ENCODE data around the gene SPAG6. TPM values are rescaled to one million over a fixed set of nuclear protein-coding genes. Genes with fewer than 3 reads are reported as not detected.
A peak's percentile ranks its signal among the peaks of the same experiment; 100 is the strongest.

Gene SPAG6
- total RNA-seq, 4 donors from 2014 or later: not detected

DNA sequence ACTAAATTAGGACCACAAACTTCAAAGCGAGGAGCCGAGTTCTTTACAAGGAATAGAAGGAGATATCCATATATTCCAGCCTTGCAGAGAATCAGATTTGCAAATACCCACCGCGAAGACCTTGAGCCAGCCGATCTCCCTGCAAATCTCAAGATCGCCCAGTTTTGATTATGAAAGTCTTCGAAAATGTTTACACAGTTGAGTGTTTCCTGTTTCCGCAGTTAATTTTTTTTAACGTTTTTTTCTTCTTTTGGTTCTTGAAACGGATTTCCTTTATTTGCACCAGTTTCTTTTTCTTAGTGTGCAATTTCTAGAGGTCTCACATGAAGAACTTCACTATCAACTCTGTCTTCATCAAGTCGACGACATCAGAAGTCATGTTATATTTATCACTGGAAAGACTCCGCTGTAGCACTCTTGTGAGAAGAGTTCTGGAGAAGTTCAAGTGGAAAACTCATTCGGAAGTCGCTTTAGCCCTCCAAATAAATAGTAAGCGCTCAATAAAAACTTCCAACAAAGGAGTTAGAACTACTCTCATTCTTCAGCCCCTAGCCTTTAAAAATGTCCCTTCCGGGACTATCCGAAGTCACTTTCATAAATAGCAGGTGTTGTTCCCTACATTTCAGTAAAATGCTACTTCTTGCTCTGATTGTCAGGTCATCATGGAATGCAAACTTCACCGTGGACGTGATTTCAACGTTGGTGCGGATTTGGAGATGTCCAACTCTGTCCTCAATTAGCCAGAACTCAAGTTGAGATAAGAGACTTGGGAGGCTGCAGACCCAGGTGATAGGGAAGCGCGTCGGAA is 11.9 kb upstream of the SPAG6 start:
- H3K27ac ChIP-seq: no peak overlapping the region
- H3K4me1 ChIP-seq: peaks cover 0 to 34% (median 27%) of the 10 kb centered on the region in 4 donors
- DNase-seq (ENCODE audit: low spot score in 2 of 2): no peak
- peaks cover 16 to 42% of the 10 kb centered on the region in 2 donors for H3K27me3 ChIP-seq
- 60% methylated on average over 25 of the region's 25 CpGs for WGBS, 2 donors
- H3K36me3 ChIP-seq: peaks cover 0 to 25% (median 5%) of the 10 kb centered on the region in 3 donors
- no peak for TF ChIP-seq POLR2A (IDR thresholded peaks at IDR 0.05)
- TF ChIP-seq EP300 (IDR thresholded peaks at IDR 0.05): no peak
- TF ChIP-seq, protein P1, sequence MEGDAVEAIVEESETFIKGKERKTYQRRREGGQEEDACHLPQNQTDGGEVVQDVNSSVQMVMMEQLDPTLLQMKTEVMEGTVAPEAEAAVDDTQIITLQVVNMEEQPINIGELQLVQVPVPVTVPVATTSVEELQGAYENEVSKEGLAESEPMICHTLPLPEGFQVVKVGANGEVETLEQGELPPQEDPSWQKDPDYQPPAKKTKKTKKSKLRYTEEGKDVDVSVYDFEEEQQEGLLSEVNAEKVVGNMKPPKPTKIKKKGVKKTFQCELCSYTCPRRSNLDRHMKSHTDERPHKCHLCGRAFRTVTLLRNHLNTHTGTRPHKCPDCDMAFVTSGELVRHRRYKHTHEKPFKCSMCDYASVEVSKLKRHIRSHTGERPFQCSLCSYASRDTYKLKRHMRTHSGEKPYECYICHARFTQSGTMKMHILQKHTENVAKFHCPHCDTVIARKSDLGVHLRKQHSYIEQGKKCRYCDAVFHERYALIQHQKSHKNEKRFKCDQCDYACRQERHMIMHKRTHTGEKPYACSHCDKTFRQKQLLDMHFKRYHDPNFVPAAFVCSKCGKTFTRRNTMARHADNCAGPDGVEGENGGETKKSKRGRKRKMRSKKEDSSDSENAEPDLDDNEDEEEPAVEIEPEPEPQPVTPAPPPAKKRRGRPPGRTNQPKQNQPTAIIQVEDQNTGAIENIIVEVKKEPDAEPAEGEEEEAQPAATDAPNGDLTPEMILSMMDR (IDR thresholded peaks at IDR 0.05): no peak
- peaks cover 0 to 5% (median 0%) of the 10 kb centered on the region in 4 donors for H3K9me3 ChIP-seq
- H3K4me3 ChIP-seq: no peak overlapping the region

DNA sequence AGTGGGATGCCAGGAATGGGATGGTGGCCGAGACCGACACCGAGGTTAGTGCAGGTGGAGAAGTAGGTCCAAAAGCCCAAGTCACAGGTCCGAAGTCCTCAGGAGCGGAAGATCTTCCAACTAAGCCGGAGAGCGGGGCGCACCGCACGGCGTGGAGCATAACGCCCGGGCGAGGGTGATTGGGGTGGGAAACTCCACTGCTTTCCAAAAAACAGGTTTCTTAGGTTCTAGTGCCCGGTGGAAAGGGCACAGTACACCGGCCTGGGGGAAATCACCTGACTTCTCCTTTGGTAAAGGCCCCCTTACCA is 11.4 kb upstream of the SPAG6 start:
- no peak for DNase-seq (ENCODE audit: low spot score in 2 of 2)
- Histone ChIP-seq H3K27ac (no peak overlapping the region), H3K9me3 (peaks cover 0 to 5% (median 0%) of the 10 kb centered on the region in 4 donors), H3K36me3 (peaks cover 0 to 19% (median 5%) of the 10 kb centered on the region in 3 donors), H3K27me3 (peaks cover 18 to 47% of the 10 kb centered on the region in 2 donors), H3K4me3 (peak overlapping the region in 2 of 4 donors; percentile 35 to 57), H3K4me1 (peaks cover 0 to 34% (median 27%) of the 10 kb centered on the region in 4 donors)
- TF ChIP-seq POLR2A (IDR thresholded peaks at IDR 0.05): no peak
- no peak for TF ChIP-seq EP300 (IDR thresholded peaks at IDR 0.05)
- TF ChIP-seq, protein P1 (IDR thresholded peaks at IDR 0.05): no peak
- WGBS, 2 donors: 55 to 62% methylated on average over 16 of the region's 16 CpGs

DNA sequence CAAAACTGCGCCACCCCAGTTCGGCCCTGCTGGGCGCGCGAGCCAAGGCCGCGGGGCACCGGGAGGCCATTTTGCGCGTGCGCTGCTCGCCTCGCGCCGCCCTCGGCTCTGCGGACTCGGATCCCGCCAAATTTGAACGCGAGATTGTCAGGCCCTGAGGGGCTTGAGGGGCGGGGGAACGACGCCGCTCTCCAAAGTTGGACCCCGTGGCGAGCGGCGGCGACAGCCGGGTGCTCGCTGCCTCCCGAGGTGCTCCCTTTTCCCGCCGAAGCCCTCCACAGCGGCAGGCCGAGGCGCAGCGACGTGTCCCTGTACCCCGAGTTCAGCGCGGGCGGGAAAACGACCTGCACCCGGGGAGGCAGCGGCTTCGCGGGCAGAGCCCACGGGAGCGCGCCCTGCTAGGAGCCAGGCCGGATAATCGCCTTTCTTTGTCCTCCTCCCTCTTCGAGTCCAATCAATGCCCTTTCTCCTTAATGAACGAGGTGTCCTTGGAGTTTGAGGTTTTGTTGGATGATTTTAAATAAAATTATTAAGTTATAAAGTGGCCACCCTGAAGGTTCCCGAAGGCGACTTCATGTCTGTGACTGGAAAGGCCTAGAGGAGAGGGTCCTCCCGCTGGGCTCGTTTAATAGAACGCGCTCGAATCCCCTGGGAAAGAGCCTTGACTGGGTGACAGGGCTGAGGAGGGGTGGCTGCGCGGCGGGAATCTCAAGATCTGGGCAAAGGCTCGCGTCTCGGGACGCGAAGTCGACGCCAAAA is 10.7 kb upstream of the SPAG6 start:
- peak overlapping the region in 2 of 4 donors; percentile 14 to 35 for H3K27ac ChIP-seq
- WGBS, 2 donors: 10 to 18% methylated on average over 31 to 57 of the region's 73 CpGs
- peaks cover 0 to 5% (median 0%) of the 10 kb centered on the region in 4 donors for H3K9me3 ChIP-seq
- TF ChIP-seq EP300 (IDR thresholded peaks at IDR 0.05) (no peak), POLR2A (IDR thresholded peaks at IDR 0.05) (no peak)
- TF ChIP-seq, protein P1 (IDR thresholded peaks at IDR 0.05): no peak
- peaks cover 0 to 13% (median 0%) of the 10 kb centered on the region in 3 donors for H3K36me3 ChIP-seq
- peaks cover 23 to 54% of the 10 kb centered on the region in 2 donors for H3K27me3 ChIP-seq
- no peak for DNase-seq (ENCODE audit: low spot score in 2 of 2)
- H3K4me1 ChIP-seq: peaks cover 0 to 36% (median 27%) of the 10 kb centered on the region in 4 donors
- H3K4me3 ChIP-seq: peak overlapping the region; percentile 35 to 57 (median 48)

DNA sequence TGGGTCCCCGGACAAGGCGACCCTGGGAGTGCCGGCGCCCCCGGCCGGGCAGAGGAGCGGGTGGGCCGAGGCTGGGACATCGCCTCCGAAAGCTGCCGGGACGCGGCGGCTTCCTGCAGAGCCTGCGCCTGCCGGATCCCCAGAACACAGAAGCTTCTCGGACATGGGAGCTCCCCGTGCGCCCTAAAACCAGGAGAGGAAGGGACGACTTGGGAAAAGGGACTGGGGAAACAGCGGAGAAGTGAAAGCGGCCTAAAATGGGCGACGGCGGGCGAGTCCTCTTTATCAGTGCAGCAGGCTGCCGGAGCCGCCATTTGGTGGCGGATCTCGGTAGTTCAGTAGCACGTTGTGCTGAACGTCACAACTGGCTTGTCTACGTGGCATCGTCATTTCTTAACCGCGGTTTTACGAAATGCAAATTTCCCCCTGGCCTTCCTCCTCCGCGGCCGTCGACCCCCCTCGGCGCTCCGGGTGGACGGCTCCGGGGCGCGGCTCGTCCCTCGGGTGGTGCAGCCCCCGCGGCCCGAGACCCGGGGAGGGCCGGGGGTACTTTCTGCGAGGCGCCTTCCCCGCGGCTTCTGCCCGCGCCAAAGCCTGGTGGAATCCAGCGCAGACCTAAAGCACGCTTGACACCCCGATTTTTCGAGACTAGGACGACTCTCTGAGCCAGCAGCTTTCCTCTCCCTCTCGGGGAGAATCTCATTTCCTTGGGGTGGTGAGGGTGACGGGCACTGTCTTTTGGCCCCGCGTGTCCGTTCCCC is 9.9 kb upstream of the SPAG6 start:
- DNase-seq (ENCODE audit: low spot score in 2 of 2): peak in 1 of 2 donors; percentile 40
- peaks cover 23 to 56% of the 10 kb centered on the region in 2 donors for H3K27me3 ChIP-seq

More for the DNA sequence above, 9.9 kb upstream of the SPAG6 start:
- H3K27ac ChIP-seq: peak overlapping the region in 2 of 4 donors; percentile 14 to 35
- no peak for TF ChIP-seq POLR2A (IDR thresholded peaks at IDR 0.05)
- TF ChIP-seq EP300 (IDR thresholded peaks at IDR 0.05): peak in 1 of 2 donors; percentile 39
- TF ChIP-seq, protein P1 (IDR thresholded peaks at IDR 0.05): peak in 2 of 5 experiments; percentile 60 to 62
- peaks cover 0 to 41% (median 32%) of the 10 kb centered on the region in 4 donors for H3K4me1 ChIP-seq
- H3K36me3 ChIP-seq: peaks cover 0 to 5% (median 0%) of the 10 kb centered on the region in 3 donors
- H3K4me3 ChIP-seq: peak overlapping the region; percentile 35 to 57 (median 48)
- 3 to 4% methylated on average over 48 to 63 of the region's 71 CpGs for WGBS, 2 donors
- peaks cover 0 to 5% (median 0%) of the 10 kb centered on the region in 4 donors for H3K9me3 ChIP-seq

Data from tibial nerve (tissue), 4 donors.